HepG2 (cell line): ENCODE measurements around the gene BIRC2. TPM values are rescaled to one million over a fixed set of nuclear protein-coding genes. Genes with fewer than 3 reads are reported as not detected.
A peak's percentile ranks its signal among the peaks of the same experiment; 100 is the strongest.

ENCODE experiments used
- GZF1 ChIP-seq: sonication (generic); formaldehyde crosslinking; IDR thresholded peaks from 2 replicates; pipeline ENCODE4 v1.5.1; 2020; ENCODE audit warnings: mild to moderate bottlenecking, missing genetic modification reagents
- HOXA9 ChIP-seq: sonication (generic); formaldehyde crosslinking; IDR thresholded peaks from 2 replicates; pipeline ENCODE4 v1.8.1; 2022; ENCODE audit warnings: missing genetic modification reagents, mild to moderate bottlenecking, moderate library complexity, borderline replicate concordance
- NPAS2 ChIP-seq: sonication (generic); formaldehyde crosslinking; IDR thresholded peaks from 2 replicates; pipeline ENCODE4 v1.8.0; 2022; ENCODE audit warnings: mild to moderate bottlenecking, missing genetic modification reagents, borderline replicate concordance
- NR2C2 ChIP-seq: sonication (generic); formaldehyde crosslinking; IDR thresholded peaks from 2 replicates; pipeline ENCODE4 v1.4.0; 2020; ENCODE audit warnings: missing genetic modification reagents, mild to moderate bottlenecking, moderate library complexity, borderline replicate concordance
- SSRP1 ChIP-seq: IDR thresholded peaks from 2 replicates; pipeline ENCODE4 v1.6.1; 2016; ENCODE audit warnings: control low read depth
- TCF7L2 ChIP-seq: IDR thresholded peaks from 2 replicates; pipeline ENCODE4 v1.6.1; 2011; ENCODE audit warnings: mild to moderate bottlenecking, low read depth, low read length, moderate library complexity
- TRIM22 ChIP-seq: fragments of 450-650 bp; IDR thresholded peaks from 2 replicates; pipeline ENCODE4 v1.6.1; 2017
- ZMYM3 ChIP-seq: sonication (generic); formaldehyde crosslinking; IDR thresholded peaks from 2 replicates; pipeline ENCODE4 v1.5.1; 2020; ENCODE audit warnings: mild to moderate bottlenecking, missing genetic modification reagents
- ZNF12 ChIP-seq: sonication (generic); formaldehyde crosslinking; IDR thresholded peaks from 2 replicates; pipeline ENCODE4 v1.5.0; 2020; ENCODE audit warnings: missing genetic modification reagents
- ZNF335 ChIP-seq: sonication (generic); formaldehyde crosslinking; IDR thresholded peaks from 2 replicates; pipeline ENCODE4 v1.4.0; 2020; ENCODE audit warnings: missing genetic modification reagents
- ZNF362 ChIP-seq: sonication (generic); formaldehyde crosslinking; IDR thresholded peaks from 2 replicates; pipeline ENCODE4 v1.4.0; 2020; ENCODE audit warnings: missing genetic modification reagents, mild to moderate bottlenecking, borderline replicate concordance
- ZNF563 ChIP-seq: sonication (generic); formaldehyde crosslinking; IDR thresholded peaks from 2 replicates; pipeline ENCODE4 v1.8.0; 2022; ENCODE audit warnings: mild to moderate bottlenecking, moderate library complexity, missing genetic modification reagents
- ZNF878 ChIP-seq: sonication (generic); formaldehyde crosslinking; IDR thresholded peaks from 2 replicates; pipeline ENCODE4 v1.8.1; 2023; ENCODE audit warnings: mild to moderate bottlenecking, missing genetic modification reagents, moderate library complexity
- polyA plus RNA-seq, 8 experiments: library from polyadenylated mRNA; depleted of rRNA in 3 of 8; stranded (reverse) in 7 of 8; unstranded in 1 of 8; fragments of >200 nt; fragmentation: Illumina TruSeq in 4 of 8; extraction: Trizol in 4 of 8; gene quantifications; 2 replicates each; pipeline versions ENCODE4 v1.2.1 to v1.2.3, GENCODE V29; 2011 to 2016; ENCODE audit warnings: low read depth in 4 of 8, missing spikeins in 1 of 8, mixed read lengths in 1 of 8; ENCODE audit not compliant: insufficient read depth in 1 of 8
- total RNA-seq, 5 experiments: library from RNA; depleted of rRNA; stranded (reverse); fragments of >200 nt; fragmentation: Illumina TruSeq; extraction: Trizol; gene quantifications; 2 replicates each; pipeline ENCODE4 v1.2.3, GENCODE V29; 2016; ENCODE audit warnings: low read depth in 1 of 5
- TF ChIP-seq, protein P1 (sequence below): sonication (generic); formaldehyde crosslinking; IDR thresholded peaks from 2 replicates; pipeline ENCODE4 v1.4.0; 2020; ENCODE audit warnings: missing genetic modification reagents, borderline replicate concordance
- TF ChIP-seq, protein P2 (sequence below), 2 experiments: sonication (generic) in 1 of 2; formaldehyde crosslinking in 1 of 2; IDR thresholded peaks; 2 replicates each; pipeline versions ENCODE4 v1.6.1 to v1.9.0; 2014 to 2022; ENCODE audit warnings: antibody characterized with exemption in 1 of 2, borderline replicate concordance in 1 of 2, inconsistent platforms in 1 of 2, low read depth in 1 of 2, missing genetic modification reagents in 1 of 2

The BIRC2 gene
- total and polyA plus RNA-seq, 2 of the 13 experiments (the other 11 are each of a cell fraction or from before 2014, with no cell fraction given) = 61.7 to 62.2 TPM

DNA sequence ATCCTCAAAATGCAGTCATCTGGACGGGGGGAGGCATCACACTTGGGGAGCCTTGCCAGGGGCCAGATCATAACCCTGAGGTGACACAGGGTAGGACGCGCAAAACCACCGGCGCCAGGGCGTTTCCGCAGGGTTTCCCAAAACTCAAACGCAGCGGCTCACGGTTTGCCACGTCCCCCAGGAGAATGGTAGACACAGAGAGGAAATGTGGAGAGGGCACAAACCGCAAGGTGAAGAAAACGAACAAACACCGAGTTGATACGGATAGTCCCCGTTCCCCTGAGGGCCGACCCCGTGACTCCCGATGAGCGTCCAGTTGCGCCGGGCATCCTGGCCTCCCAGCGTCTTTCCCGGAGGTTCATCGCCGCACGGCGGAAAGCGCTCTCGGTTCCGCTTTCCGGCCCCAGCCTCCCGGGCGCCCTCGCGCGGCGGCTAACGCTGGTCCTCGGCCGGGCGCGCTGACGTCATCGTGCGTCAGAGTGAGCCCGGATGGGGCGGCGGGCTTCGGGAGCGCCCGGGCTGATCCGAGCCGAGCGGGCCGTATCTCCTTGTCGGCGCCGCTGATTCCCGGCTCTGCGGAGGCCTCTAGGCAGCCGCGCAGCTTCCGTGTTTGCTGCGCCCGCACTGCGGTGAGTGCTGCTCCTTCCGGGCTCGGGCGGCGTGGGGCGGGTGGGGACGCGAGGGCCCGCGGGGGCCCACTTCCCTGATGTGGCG is at the start of gene BIRC2 (continued):
- TF ChIP-seq, protein P1, sequence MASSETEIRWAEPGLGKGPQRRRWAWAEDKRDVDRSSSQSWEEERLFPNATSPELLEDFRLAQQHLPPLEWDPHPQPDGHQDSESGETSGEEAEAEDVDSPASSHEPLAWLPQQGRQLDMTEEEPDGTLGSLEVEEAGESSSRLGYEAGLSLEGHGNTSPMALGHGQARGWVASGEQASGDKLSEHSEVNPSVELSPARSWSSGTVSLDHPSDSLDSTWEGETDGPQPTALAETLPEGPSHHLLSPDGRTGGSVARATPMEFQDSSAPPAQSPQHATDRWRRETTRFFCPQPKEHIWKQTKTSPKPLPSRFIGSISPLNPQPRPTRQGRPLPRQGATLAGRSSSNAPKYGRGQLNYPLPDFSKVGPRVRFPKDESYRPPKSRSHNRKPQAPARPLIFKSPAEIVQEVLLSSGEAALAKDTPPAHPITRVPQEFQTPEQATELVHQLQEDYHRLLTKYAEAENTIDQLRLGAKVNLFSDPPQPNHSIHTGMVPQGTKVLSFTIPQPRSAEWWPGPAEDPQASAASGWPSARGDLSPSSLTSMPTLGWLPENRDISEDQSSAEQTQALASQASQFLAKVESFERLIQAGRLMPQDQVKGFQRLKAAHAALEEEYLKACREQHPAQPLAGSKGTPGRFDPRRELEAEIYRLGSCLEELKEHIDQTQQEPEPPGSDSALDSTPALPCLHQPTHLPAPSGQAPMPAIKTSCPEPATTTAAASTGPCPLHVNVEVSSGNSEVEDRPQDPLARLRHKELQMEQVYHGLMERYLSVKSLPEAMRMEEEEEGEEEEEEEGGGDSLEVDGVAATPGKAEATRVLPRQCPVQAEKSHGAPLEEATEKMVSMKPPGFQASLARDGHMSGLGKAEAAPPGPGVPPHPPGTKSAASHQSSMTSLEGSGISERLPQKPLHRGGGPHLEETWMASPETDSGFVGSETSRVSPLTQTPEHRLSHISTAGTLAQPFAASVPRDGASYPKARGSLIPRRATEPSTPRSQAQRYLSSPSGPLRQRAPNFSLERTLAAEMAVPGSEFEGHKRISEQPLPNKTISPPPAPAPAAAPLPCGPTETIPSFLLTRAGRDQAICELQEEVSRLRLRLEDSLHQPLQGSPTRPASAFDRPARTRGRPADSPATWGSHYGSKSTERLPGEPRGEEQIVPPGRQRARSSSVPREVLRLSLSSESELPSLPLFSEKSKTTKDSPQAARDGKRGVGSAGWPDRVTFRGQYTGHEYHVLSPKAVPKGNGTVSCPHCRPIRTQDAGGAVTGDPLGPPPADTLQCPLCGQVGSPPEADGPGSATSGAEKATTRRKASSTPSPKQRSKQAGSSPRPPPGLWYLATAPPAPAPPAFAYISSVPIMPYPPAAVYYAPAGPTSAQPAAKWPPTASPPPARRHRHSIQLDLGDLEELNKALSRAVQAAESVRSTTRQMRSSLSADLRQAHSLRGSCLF (CRISPR knock-in tag) = no peak
- TF ChIP-seq TCF7L2 = no peak
- no peak; the same call in 1 of the 2 replicates for TF ChIP-seq ZNF12 (CRISPR knock-in tag)
- TF ChIP-seq NR2C2 = peak; percentile 50; the same call in 1 of the 2 replicates
- TF ChIP-seq NPAS2 (CRISPR knock-in tag) = no peak
- TF ChIP-seq ZNF563 (CRISPR knock-in tag) = peak; percentile 93
- TF ChIP-seq ZMYM3 (CRISPR knock-in tag) = peak; percentile 85
- TF ChIP-seq ZNF362 (CRISPR knock-in tag) = no peak; the same call in 1 of the 2 replicates
- TF ChIP-seq TRIM22 = no peak
- peak; percentile 80; the same call in 1 of the 2 replicates for TF ChIP-seq HOXA9 (CRISPR knock-in tag)
- TF ChIP-seq SSRP1 (CRISPR knock-in tag) = no peak
- TF ChIP-seq ZNF878 = no peak; the same call in 1 of the 2 replicates
- no peak; the same call in 1 of the 2 replicates for TF ChIP-seq ZNF335
- TF ChIP-seq, protein P2, sequence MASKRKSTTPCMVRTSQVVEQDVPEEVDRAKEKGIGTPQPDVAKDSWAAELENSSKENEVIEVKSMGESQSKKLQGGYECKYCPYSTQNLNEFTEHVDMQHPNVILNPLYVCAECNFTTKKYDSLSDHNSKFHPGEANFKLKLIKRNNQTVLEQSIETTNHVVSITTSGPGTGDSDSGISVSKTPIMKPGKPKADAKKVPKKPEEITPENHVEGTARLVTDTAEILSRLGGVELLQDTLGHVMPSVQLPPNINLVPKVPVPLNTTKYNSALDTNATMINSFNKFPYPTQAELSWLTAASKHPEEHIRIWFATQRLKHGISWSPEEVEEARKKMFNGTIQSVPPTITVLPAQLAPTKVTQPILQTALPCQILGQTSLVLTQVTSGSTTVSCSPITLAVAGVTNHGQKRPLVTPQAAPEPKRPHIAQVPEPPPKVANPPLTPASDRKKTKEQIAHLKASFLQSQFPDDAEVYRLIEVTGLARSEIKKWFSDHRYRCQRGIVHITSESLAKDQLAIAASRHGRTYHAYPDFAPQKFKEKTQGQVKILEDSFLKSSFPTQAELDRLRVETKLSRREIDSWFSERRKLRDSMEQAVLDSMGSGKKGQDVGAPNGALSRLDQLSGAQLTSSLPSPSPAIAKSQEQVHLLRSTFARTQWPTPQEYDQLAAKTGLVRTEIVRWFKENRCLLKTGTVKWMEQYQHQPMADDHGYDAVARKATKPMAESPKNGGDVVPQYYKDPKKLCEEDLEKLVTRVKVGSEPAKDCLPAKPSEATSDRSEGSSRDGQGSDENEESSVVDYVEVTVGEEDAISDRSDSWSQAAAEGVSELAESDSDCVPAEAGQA (IDR thresholded peaks at IDR 0.05; ENCODE audit: low read depth) = peak; percentile 92
- TF ChIP-seq, protein P2 (CRISPR knock-in tag; IDR thresholded peaks at IDR 0.05; ENCODE audit: borderline replicate concordance) = no peak; the same call in 1 of the 2 replicates
- peak; percentile 88; the same call in 1 of the 2 replicates for TF ChIP-seq GZF1
